Measurements from ENCODE around the gene CADPS2.
A peak's percentile ranks its signal among the peaks of the same experiment; 100 is the strongest.

DNA sequence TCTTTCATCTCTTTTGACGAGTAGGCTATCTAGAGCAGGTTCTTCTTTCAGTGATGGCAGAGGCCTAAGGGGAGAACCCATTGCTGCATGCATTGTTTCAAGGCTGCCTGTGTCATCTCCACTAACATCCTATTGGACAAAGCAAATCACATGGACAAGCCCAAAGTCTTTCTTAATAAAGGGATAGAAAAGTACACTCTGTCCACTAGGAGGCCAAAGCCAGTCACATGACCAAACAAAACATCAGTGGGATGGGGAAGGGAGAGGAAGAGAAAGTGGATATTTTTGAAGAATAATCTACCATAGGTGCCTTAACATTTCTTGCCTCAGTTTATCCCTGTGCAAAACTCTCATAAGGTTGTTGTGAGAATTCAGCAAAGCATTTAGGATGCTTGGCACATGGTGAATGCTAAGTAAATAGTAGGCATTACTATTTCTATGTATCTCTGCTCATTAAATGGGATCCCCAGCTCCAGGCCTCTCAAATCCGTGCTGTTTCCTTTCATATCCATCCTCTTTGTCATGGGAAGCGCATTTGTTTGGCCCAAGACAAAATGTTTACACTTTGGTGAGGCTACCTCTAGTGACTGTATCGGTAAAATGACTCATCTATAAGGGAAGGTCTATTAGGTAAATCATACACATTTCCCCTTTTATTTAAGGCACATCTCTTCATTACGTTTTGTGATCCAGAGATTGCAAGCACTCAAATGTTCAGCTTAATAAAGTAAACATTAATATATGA, 16.7 kb upstream of the CADPS2 start:
- no peak for TF ChIP-seq POLR2A (IDR thresholded peaks at IDR 0.05)
- TF ChIP-seq, protein P1, sequence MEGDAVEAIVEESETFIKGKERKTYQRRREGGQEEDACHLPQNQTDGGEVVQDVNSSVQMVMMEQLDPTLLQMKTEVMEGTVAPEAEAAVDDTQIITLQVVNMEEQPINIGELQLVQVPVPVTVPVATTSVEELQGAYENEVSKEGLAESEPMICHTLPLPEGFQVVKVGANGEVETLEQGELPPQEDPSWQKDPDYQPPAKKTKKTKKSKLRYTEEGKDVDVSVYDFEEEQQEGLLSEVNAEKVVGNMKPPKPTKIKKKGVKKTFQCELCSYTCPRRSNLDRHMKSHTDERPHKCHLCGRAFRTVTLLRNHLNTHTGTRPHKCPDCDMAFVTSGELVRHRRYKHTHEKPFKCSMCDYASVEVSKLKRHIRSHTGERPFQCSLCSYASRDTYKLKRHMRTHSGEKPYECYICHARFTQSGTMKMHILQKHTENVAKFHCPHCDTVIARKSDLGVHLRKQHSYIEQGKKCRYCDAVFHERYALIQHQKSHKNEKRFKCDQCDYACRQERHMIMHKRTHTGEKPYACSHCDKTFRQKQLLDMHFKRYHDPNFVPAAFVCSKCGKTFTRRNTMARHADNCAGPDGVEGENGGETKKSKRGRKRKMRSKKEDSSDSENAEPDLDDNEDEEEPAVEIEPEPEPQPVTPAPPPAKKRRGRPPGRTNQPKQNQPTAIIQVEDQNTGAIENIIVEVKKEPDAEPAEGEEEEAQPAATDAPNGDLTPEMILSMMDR (IDR thresholded peaks at IDR 0.05): peak in 1 of 7 experiments; percentile 8

Measured in body of pancreas (tissue), 4 donors.